NT2/D1 (cell line): Measurements from ENCODE around the gene ZNF543.

ENCODE experiments used
- DNase-seq: peaks from one replicate; pipeline ENCODE4 v3.0.0-alpha.2; 2011; ENCODE audit warnings: low read depth, low spot score
- H3K27me3 ChIP-seq: 2 replicates; pipeline ENCODE4 v1.6.0; 2011; ENCODE audit warnings: mild to moderate bottlenecking; ENCODE audit not compliant: insufficient read length, insufficient read depth
- H3K36me3 ChIP-seq: 2 replicates; pipeline ENCODE4 v1.6.1; 2011; ENCODE audit warnings: mild to moderate bottlenecking, low read length, mixed read lengths; ENCODE audit not compliant: insufficient read depth, insufficient read length
- H3K4me1 ChIP-seq: 2 replicates; pipeline ENCODE4 v1.5.1; 2011; ENCODE audit not compliant: insufficient read depth, insufficient read length
- H3K4me3 ChIP-seq: 2 replicates; pipeline ENCODE4 v1.5.1; 2011; ENCODE audit warnings: low read depth; ENCODE audit not compliant: insufficient read length
- H3K9ac ChIP-seq: 2 replicates; pipeline ENCODE4 v1.6.0; 2011; ENCODE audit warnings: low read depth; ENCODE audit not compliant: insufficient read length
- H3K9me3 ChIP-seq: 2 replicates; pipeline ENCODE4 v1.5.1; 2011; ENCODE audit warnings: mild to moderate bottlenecking, low read length; ENCODE audit not compliant: insufficient read depth
- SUZ12 ChIP-seq: IDR thresholded peaks from 2 replicates; pipeline ENCODE4 v1.6.1; 2011; ENCODE audit not compliant: insufficient read length, insufficient read depth; ENCODE audit errors: extremely low read depth
- YY1 ChIP-seq: IDR thresholded peaks from 2 replicates; pipeline ENCODE4 v1.6.1; 2011; ENCODE audit not compliant: insufficient read length, insufficient read depth
- ZNF274 ChIP-seq: IDR thresholded peaks from 2 replicates; pipeline ENCODE4 v1.6.1; 2011; ENCODE audit warnings: mild to moderate bottlenecking, low read depth, low read length

ZNF543 gene

GRCh38 chr19:57321751-57322150 lies 1.5 kb downstream of the ZNF543 start:
- Histone ChIP-seq H3K4me1 (peaks cover 2% of the 10 kb centered on the region), H3K9me3 (no peaks in the 10 kb centered on the region), H3K27me3 (no peaks in the 10 kb centered on the region), H3K36me3 (peaks cover 39% of the 10 kb centered on the region), H3K4me3 (no peak overlapping the region), H3K9ac (peak overlapping the region; percentile 78)
- DNase-seq: no peak
- no peak for TF ChIP-seq YY1
- no peak for TF ChIP-seq ZNF274
- no peak for TF ChIP-seq SUZ12

GRCh38 chr19:57324992-57325391 lies 4.7 kb downstream of the ZNF543 start:
- Histone ChIP-seq H3K36me3 (peaks cover 69% of the 10 kb centered on the region), H3K4me3 (no peak overlapping the region), H3K27me3 (no peaks in the 10 kb centered on the region), H3K9ac (no peak overlapping the region), H3K9me3 (no peaks in the 10 kb centered on the region), H3K4me1 (no peaks in the 10 kb centered on the region)
- no peak for DNase-seq
- no peak for TF ChIP-seq SUZ12
- TF ChIP-seq YY1: no peak
- no peak for TF ChIP-seq ZNF274

GRCh38 chr19:57327993-57328392 lies 7.7 kb downstream of the ZNF543 start:
- DNase-seq: no peak
- Histone ChIP-seq H3K4me1 (no peaks in the 10 kb centered on the region), H3K9me3 (no peaks in the 10 kb centered on the region), H3K9ac (no peak overlapping the region), H3K4me3 (no peak overlapping the region), H3K27me3 (no peaks in the 10 kb centered on the region), H3K36me3 (peaks cover 64% of the 10 kb centered on the region)
- TF ChIP-seq ZNF274 (no peak), YY1 (no peak), SUZ12 (no peak)

GRCh38 chr19:57334191-57334590 lies 13.9 kb downstream of the ZNF543 start:
- Histone ChIP-seq H3K9ac (no peak overlapping the region), H3K9me3 (no peaks in the 10 kb centered on the region), H3K27me3 (no peaks in the 10 kb centered on the region), H3K36me3 (peaks cover 7% of the 10 kb centered on the region), H3K4me3 (no peak overlapping the region), H3K4me1 (peaks cover 1% of the 10 kb centered on the region)
- TF ChIP-seq ZNF274 (no peak), YY1 (no peak), SUZ12 (no peak)
- no peak for DNase-seq

GRCh38 chr19:57338877-57339276 lies 18.6 kb downstream of the ZNF543 start:
- peaks cover 1% of the 10 kb centered on the region for H3K4me1 ChIP-seq
- no peaks in the 10 kb centered on the region for H3K27me3 ChIP-seq
- TF ChIP-seq SUZ12: no peak
- TF ChIP-seq YY1: no peak
- TF ChIP-seq ZNF274: no peak
- H3K9ac ChIP-seq: no peak overlapping the region
- H3K4me3 ChIP-seq: no peak overlapping the region
- no peak for DNase-seq
- H3K36me3 ChIP-seq: no peaks in the 10 kb centered on the region
- H3K9me3 ChIP-seq: no peaks in the 10 kb centered on the region

- Histone ChIP-seq H3K4me3 (no peak overlapping the region), H3K36me3 (no peaks in the 10 kb centered on the region), H3K27me3 (no peaks in the 10 kb centered on the region), H3K9ac (no peak overlapping the region), H3K9me3 (no peaks in the 10 kb centered on the region), H3K4me1 (peaks cover 1% of the 10 kb centered on the region)
- TF ChIP-seq ZNF274 (no peak), YY1 (no peak), SUZ12 (no peak)
- DNase-seq: no peak
These were observed 22.3 kb downstream of the ZNF543 start for GRCh38 chr19:57342582-57342981.

GRCh38 chr19:57348136-57348535 lies 27.9 kb downstream of the ZNF543 start:
- no peak for DNase-seq

More at GRCh38 chr19:57348136-57348535, 27.9 kb downstream of the ZNF543 start:
- Histone ChIP-seq H3K4me1 (no peaks in the 10 kb centered on the region), H3K9me3 (no peaks in the 10 kb centered on the region), H3K27me3 (no peaks in the 10 kb centered on the region), H3K36me3 (peaks cover 10% of the 10 kb centered on the region), H3K4me3 (no peak overlapping the region), H3K9ac (no peak overlapping the region)
- TF ChIP-seq SUZ12 (no peak), ZNF274 (no peak), YY1 (no peak)
